Stimulated activated CD8-positive, alpha-beta memory T cell treated with anti-CD3 and anti-CD28 coated beads, Interleukin-15, amount 100 ng/mL, for 1 hour (primary cell): ENCODE data around the gene SAMM50.

Experiments used
- DNase-seq: peaks from one replicate; pipeline ENCODE4 v3.0.0-alpha.2; 2020; ENCODE audit warnings: low read depth

The SAMM50 gene

GRCh38 chr22:44029069-44029468 lies 73.8 kb downstream of the SAMM50 start:
- no peak for DNase-seq

DNA sequence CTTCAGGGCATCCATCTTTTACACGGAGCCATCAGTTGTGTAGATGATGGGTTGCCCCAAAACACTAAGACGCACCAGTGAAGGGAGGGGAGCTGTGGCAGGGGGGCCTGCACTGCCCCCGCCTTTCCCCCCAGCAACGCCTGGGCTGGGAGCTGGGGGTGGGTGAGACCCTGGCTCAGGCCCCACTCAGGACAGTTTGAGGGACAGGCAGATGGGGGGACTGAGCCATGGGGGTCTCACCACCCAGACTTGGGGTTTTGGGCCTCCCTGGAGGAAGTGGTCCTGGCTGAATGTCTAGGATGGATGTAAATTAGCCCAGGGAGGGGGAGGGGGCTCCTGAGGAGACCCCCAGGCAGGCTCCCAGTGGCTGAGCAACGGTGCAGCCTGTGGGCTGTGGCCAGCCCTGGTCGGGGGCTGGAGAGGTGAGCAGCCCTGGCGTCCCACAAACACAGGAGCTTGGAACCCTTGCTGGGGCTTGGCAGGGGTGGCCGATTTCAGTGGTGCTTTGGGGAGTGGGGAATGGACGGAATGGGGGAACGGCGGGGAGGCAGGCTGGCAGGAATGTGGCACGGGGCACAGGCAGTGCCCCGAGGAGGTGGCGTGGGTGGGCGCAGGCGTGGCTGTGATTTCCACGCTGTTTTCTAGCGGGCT lies 74.9 kb downstream of the SAMM50 start:
- no peak for DNase-seq

DNA sequence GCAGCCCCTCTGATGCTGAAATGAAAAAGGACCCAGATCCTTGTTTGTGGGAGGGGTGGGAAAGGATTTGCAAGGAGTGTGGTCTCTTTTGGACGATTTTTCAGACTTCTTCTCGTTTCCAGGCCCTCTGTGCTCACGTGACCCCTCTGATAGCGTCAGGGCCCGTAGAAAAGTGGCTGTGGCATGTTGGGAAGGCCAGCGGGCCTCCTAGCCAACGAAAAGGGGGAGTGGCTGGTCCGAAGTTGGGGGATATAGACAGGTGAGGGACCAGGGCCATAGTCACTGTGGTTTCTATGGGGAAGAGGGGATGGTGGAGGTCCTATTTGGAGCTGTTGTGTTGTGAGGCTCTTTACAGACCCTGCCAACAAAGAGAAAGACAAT lies 75.5 kb downstream of the SAMM50 start:
- DNase-seq: no peak

DNA sequence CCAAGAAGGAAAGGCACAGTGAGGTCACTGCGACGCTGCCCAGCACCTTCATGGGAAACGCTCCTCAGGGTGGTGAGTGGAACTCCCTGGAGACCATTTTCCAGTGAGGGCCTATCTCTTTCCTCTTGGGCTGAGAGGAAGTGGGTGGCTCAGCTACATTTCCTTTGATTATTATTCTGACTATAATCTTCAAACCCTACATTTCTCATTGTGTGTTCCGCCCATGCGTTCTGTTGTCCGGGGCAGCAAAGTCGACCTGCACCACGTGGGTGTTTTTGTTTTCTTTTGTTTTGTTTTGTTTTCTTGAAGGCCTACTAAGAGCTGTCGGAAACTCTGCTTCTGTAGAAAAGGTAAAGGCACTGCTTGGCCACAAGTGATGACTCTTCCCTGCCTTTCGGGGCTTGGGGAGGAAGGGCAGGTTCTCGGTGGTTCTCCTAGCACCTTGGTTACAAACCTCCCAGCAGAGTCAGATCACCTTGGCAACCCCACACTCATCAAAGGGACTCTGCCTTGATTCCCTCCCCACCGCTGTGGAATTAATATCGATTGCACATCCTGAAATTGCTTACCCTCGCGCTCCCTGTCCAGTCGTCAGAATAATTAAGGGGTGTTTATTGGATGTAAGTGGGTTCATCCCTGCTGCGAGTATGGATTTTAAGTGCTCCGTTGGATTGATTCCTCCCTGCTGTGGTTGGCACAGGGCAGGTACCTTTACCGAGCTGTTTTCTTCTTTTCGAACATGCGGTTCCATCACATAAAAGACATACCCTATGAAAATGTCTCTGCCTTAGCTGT lies 76.1 kb downstream of the SAMM50 start:
- no peak for DNase-seq

- no peak for DNase-seq
Observed at GRCh38 chr22:44032126-44032730, 77.0 kb downstream of the SAMM50 start.

- DNase-seq: no peak
Observed at GRCh38 chr22:44033287-44033686, 78.0 kb downstream of the SAMM50 start.

GRCh38 chr22:44033694-44034093 lies 78.5 kb downstream of the SAMM50 start:
- no peak for DNase-seq

- DNase-seq: no peak
Observed at GRCh38 chr22:44037519-44038375, 82.5 kb downstream of the SAMM50 start.

GRCh38 chr22:44039566-44040171 lies 84.4 kb downstream of the SAMM50 start:
- no peak for DNase-seq

DNA sequence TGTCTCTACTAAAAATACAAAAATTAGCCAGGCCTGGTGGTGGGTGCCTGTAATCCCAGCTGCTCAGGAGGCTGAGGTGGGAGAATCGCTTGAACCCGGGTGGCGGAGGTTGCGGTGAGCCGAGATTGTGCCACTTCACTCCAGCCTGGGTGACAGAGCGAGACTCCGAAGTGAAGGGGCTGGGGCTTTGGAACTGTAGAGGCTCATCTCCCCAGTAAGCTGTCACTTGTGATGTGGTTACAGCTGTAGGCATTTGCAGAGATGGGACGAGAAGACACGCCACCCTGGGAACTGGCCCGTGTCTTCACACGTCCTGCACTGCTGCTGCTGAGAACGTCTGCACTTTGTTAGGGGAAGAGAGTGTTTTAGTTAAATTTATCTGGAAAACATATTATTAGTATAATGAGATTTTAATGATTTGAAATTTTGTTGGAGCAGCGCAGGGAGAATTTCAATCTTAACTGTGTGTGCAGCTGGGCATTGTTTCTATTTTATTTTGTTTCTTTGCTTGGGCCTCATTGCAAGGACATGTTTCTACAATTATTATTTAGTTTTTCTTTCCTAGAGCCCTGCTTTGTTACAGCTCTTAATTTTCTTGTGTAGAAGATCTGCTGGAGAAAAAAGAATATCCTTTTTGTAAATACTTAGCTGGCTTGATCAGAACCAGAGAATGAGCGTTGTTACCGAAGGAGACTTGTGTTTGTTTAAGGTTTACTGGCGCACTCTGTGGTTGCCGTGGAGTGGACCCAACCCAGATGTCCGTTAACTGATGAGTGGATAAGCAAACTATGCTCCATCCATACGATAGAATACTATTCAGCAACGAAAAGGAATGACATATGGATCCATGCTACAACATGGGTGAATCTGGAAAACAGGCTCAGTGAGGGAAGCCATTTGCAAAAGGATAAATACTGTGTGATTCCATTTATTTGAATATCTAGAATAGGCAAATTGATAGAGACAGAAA lies 87.3 kb downstream of the SAMM50 start:
- no peak for DNase-seq

GRCh38 chr22:44045145-44045544 lies 89.9 kb downstream of the SAMM50 start:
- DNase-seq: no peak
